ENCODE data around the gene PGA4. TPM values are rescaled to one million over a fixed set of nuclear protein-coding genes. Genes with fewer than 3 reads are reported as not detected.

The PGA4 gene
- polyA plus RNA-seq, 12 donors, result 0.22 to 2.6 (median 1.2) TPM; not detected in 2

DNA sequence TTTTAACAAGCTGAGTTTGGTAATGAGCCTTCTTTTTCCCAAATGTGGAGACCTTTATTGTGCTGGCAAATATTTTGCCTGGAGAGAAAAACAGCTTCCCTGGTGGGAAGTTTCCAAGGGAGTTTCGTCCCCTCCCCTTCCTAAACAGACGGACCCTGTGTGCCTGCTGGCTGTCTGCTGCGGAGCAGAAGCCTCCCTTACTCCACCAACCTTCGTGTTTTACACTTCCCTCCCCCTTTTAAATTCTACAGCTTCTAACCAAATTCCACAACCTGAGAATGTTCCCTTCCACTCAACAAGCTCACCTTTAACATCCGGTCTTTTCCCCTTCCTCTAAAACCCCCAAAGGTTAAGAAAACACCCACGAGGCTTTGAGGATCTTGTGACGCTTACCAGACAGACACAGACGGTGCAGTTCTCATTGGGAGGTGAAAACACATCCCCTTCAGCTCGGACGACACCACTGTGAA, 55.9 kb downstream of the PGA4 start:
- DNase-seq, result no peak

GRCh38 chr11:61279934-61280659, 58.0 kb downstream of the PGA4 start:
- DNase-seq, result no peak

DNA sequence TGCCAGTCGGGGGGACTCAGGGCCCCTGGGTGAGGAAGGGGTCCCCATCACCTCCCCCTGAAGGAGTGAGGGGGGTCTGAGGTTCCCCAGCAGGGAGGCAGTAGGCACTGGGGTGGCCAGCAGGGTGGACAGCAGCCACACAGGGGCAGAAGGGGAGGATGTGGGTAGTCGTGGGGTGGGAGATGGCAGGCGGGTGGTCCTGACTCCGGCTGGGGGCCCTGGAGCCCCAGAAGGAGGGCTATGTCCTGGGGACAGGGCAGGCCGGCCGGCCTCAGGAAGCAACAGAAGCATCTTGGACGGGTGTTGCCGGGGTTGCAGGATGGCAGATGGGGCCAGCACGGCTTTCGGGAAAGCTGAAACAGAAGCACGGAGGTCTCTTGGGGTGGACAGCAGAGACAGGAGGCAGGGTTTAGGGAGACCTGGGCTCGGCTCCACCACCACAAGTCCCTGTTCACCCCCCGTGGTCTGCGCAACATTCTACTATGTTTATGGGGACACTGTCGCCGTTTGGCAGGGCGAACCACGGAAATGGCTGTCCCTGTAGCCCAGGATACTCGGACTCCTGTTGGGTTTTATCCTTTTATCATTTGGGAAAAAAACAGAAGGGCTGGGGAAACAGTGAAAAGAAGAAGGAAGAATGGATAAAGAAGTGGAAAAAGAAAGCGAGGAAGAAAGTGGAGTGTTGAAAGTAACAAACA, 58.9 kb downstream of the PGA4 start:
- DNase-seq, result no peak

Other genes with a start within 250 kb of the PGA4 start
- 1 to 10 TPM in 1 of 12 donors, under 1 TPM in 7, not detected in 4; 0.05 to 1.7 (median 0.11) TPM for gene CD5, start 119.9 kb upstream of the PGA4 start, polyA plus RNA-seq (ENCODE audit: insufficient read length in 12 of 12)
- 10 to 100 TPM in 11 of 12 donors, not detected in 1; 13.3 to 21.1 (median 15.7) TPM for gene VPS37C, start 60.9 kb upstream of the PGA4 start, polyA plus RNA-seq (ENCODE audit: insufficient read length in 12 of 12)
- gene PGA3, start 18.8 kb upstream of the PGA4 start, polyA plus RNA-seq (ENCODE audit: insufficient read length in 12 of 12), result 1 to 10 TPM in 1 of 12 donors, under 1 TPM in 7, not detected in 4; 0.12 to 1.4 (median 0.37) TPM
- 1 to 10 TPM in 6 of 12 donors, under 1 TPM in 4, not detected in 2; 0.32 to 1.9 (median 1.1) TPM for gene PGA5, start 18.8 kb downstream of the PGA4 start, polyA plus RNA-seq (ENCODE audit: insufficient read length in 12 of 12)
- gene VWCE, start 73.0 kb downstream of the PGA4 start, polyA plus RNA-seq (ENCODE audit: insufficient read length in 12 of 12), result 1 to 10 TPM in 10 of 12 donors, not detected in 2; 3.5 to 9.0 (median 5.2) TPM
- 100 to 1,000 TPM; 158 to 355 (median 188) TPM for gene DDB1, start 110.8 kb downstream of the PGA4 start, polyA plus RNA-seq (ENCODE audit: insufficient read length in 12 of 12)
- 10 to 100 TPM in 11 of 12 donors, not detected in 1; 12.4 to 43.6 (median 18.2) TPM for gene TKFC, start 110.9 kb downstream of the PGA4 start, polyA plus RNA-seq (ENCODE audit: insufficient read length in 12 of 12)
- 10 to 100 TPM in 11 of 12 donors, not detected in 1; 13.4 to 37.7 (median 17.1) TPM for gene CYB561A3, start 139.5 kb downstream of the PGA4 start, polyA plus RNA-seq (ENCODE audit: insufficient read length in 12 of 12)
- 10 to 100 TPM in 11 of 12 donors, not detected in 1; 13.8 to 75.4 (median 23.4) TPM for gene TMEM138, start 140.0 kb downstream of the PGA4 start, polyA plus RNA-seq (ENCODE audit: insufficient read length in 12 of 12)
- gene TMEM216, start 170.2 kb downstream of the PGA4 start, polyA plus RNA-seq (ENCODE audit: insufficient read length in 12 of 12), result 10 to 100 TPM in 11 of 12 donors, not detected in 1; 11.6 to 21.2 (median 16.0) TPM
- 100 to 1,000 TPM in 1 of 12 donors, 10 to 100 TPM in 10, not detected in 1; 65.5 to 116 (median 74.9) TPM for gene CPSF7, start 207.6 kb downstream of the PGA4 start, polyA plus RNA-seq (ENCODE audit: insufficient read length in 12 of 12)
- gene SDHAF2, start 207.8 kb downstream of the PGA4 start, polyA plus RNA-seq (ENCODE audit: insufficient read length in 12 of 12), result 10 to 100 TPM in 11 of 12 donors, not detected in 1; 29.1 to 36.6 (median 30.4) TPM